DMS114 treated with DMSO at 0.1 percent for 48 hours (cell line): Measurements from ENCODE around the gene DOK3.
"Not testable (repeated sequence)": the region's sequence is repeated elsewhere in the genome, so short reads cannot be mapped to it uniquely, and the experiment has no call there.

ENCODE experiments used
- DNase-seq: peaks from one replicate; lab custom pipeline; 2025; ENCODE audit not compliant: unreplicated experiment; lab: John Stamatoyannopoulos, UW

Gene DOK3

DNA sequence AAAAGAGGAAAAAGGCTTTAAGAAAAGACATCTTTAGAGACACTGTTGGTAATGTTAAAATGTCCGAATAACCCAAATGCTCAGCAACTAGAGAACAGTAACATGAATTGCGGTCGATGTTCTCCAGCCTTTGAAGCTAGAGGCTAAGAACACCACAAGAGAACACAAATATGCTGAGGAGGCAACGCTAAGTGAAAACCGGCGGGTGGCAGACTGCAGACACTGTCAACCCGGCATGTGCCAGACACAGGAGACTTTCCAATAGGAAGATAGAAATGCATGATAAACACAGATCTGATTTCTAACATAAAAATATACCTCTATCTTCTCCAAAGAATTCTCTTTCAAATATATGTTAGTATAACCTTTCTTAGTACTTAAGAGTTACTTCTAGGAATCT is 25.5 kb upstream of the DOK3 start:
- no peak for DNase-seq

DNA sequence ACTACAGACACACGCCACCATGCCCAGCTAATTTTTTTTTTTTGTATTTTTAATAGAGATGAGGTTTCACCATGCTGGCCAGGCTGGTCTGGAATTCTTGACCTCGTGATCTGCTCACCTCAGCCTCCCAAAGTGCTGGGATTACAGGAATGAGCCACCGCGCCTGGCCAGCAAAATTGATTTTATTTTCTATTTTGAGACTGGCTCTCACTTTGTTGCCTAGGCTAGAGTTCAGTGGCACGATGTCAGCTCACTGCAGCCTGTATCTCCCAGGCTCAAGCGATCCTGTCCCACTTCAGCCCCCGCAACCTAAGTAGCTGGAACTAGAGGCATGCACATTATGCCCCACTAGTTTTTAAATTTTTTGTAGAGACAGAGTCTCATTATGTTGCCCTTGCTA is 24.8 kb upstream of the DOK3 start:
- not testable (repeated sequence) for DNase-seq

DNA sequence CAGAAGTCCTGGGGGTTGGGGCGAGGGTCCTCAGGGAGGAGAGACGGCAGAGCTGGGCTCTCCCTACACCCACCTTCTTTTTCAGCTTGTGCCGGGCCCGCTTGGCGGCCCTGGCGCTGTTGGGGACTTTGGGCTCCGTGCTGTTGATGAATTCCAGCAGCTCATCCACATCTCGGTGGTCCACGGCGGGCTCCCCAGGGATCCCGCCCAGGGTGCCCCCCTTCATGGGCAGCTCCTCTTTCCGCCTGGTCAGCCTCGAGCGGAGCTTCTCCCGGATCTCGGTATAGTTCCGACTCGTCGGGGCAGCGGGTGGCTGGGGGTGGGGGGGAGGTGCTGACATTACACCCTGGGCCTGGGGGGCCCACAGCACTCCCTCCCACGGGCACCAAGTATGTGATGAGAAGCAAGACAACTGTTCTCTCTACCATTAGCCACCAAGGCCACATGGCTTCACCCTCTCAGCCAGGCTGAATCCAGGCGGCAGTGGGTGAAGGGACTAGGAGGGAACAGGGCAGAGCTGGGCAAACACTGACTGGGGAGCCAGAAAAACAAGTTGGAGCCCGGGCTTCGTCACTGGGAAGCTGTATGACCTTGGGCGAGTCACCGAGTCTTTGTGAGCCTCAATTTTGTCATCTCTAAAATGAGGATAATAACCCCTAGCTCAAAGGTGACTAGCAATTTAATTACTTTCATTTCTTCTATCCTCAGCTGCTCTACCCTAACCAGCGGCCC is 21.7 kb upstream of the DOK3 start:
- DNase-seq: no peak

DNA sequence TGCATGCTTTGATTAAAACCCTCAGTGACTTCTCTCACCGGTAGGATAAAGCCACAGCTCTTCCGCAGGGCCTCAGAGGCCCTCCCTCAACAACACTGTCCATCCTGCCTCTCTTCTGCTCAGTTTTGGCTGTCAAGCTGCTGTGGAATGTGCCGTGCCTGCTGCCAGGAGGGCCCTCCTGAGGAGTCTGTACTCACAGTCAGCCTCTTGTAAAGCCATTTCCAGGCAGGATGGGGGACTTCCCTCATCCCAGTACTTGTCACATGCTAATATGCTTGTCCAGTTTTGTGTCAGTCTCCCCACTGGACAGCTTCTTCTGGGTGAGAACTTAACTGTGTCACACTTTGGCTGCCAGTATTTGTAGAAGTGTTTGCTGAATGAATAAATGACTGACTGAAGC is 21.0 kb upstream of the DOK3 start:
- DNase-seq: no peak

DNA sequence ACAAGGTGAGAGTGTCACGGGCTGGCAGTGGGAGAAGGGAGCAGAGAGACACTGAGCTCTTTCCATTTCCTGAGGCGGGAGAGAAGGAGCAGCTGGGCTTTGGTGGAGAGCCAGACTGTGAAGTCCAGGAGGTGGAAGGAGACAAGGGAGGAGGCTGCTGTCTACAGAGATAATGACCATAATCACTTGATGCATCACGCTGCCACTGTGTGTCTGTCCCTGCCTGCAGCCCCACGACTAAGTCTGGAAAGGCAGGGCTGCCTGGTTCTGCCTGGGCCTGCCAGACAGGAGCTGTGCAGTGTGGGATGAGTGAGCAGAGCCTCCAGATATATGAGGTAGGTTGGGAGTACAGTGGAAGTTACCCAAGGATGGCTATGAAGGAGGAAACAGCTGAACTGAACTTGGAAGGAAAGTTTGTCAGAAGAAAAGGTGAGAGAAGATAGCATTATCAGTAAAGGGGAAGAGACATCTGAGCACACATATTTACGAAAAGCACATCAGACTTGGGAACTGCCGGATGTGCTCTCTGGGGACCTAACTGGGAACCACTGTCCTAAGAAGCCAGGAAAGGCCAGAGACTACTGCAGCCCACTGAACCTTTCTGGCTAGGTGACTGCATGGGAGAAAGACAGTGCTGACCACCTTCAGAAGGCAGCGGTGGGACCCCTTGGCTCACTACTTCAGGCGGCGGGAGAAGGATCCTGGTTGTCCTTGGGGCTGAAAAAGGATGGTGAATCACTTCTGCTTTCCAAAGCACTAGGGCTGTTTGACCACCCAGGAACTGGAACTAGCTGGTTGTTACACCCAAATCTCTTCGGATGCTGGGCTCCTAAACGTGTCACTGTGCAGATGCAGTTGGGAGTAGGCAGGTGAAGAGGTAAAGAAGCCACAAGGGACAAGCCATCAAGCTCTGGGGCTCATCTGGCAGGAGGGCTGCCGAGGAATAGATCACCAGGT is 19.9 kb upstream of the DOK3 start:
- no peak for DNase-seq

DNA sequence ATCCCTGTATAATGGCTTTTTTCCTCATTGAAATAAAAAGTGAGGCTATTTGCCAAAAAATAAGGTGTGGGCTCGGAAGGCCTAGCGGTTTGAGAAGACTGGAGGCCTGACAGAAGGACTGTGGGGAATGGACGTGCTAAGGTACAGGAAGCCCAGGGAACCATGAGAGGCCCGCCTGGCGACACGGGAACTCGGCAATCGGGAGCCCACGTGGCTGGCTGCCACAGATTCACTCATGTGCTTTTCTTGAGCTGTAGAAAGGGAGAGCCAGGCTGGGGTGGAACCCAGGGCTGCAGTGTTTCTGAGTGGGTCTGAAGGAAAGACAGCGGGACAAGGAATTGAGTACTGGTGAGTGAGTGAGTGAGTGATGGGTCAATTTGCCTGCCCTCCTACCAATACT is 19.0 kb upstream of the DOK3 start:
- DNase-seq: no peak

DNA sequence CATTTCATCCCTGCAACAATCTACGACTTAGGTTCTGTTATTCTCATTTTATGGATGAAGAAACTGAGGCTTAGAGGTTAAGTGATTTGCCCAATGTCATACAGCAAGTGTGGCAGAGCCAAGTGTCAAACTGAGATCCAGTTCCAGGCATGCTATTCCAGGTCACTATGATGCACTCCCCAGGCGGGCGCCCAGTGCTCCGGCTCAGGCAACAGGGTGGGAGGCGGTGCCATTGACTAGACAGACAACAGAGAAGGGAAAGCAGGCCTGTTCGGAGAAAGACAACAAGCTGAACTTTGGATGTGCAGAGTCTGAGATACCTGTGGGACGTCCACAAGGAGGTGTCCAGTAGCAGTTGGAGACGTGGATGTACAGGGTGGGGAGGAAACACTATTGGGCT is 18.0 kb upstream of the DOK3 start:
- DNase-seq: no peak

DNA sequence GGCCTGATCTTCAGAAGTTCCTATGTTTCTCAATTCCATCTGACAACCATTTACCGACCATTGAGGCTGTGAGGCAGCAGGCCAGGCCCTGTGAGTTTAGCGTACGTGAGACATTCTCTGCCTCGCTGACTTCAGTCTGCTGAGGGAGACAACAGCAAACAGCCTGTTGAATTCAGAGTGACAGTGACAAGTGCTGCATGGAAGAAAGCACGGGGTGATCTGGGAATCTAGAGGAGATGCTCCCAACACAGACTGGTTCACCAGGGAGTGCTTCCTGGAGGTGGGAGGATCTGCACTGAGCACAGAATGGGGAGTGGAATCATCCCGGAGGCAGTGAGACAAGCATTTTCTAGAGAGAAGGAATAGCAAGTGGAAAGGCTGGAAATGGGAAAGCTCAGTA is 17.2 kb upstream of the DOK3 start:
- no peak for DNase-seq

DNA sequence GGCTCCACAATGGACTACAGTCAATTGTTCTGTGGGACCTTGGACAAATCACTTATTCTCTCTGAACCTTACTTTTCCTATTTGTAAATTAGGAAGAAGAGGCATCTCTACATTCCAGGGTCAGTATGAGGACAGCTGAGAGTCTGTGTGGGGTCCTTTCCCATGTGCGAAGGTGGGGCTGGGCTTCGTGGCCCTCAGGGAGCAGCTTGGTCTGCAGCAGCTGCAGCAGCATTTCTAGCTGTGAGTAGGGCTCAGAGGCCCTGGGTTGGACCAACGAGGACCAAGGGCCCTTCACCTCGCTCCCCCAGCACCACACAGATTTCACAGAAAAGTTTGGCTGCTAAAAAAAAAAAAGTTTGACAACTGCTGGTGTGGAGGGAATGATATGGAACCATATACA is 16.6 kb upstream of the DOK3 start:
- DNase-seq: no peak

DNA sequence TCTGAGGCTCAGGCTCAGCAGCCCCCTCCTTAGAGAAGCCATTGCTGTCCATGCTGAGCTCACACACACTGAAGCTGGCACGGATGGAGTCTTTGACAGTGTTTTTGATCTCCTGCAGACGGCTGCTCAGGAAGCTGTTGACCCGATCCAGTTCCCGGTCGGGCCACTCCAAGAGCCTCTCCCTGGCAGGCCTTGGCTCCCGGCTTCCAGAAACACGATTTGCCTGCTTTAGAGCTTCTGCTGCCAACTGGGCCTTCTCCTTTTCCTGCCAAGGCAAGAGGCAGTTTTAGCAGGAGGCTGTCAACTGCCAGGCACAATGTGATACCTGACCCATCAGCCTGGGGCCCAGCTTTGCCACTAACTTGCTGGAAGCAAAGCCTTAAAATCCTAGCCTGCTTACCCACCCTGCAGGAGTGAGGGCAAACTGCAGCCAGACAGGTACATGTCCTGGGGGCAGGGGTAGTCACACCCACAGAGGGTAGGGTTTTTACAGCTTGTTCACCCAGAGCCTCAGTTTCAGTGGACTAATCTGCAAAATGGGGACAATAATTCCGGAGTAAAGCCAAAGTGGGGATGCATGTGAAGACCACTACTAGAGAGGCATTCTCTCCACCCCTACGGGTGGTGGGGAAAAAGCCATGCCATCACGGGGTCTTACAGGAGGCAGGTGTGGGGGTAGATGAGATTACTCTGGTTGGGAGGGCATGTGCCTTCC is 15.5 kb upstream of the DOK3 start:
- no peak for DNase-seq

DNA sequence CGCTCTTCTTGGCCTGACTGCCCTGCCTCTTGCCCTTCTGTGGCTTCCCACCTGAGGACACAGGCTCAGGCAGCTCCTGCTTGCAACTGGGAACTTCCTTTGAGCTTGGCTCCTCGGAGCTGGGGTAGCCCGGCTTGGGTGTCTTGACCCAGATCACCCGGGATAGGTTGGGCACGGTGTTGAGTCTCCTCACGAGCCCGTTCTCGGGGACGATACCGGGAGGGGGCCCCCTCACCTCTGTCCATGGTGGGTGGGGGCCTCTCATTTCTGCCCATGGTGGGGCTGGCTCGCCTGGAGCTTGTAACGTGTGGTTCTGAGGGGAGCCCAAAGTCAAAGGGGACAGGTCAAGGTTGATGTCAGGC is 14.9 kb upstream of the DOK3 start:
- DNase-seq: no peak

DNA sequence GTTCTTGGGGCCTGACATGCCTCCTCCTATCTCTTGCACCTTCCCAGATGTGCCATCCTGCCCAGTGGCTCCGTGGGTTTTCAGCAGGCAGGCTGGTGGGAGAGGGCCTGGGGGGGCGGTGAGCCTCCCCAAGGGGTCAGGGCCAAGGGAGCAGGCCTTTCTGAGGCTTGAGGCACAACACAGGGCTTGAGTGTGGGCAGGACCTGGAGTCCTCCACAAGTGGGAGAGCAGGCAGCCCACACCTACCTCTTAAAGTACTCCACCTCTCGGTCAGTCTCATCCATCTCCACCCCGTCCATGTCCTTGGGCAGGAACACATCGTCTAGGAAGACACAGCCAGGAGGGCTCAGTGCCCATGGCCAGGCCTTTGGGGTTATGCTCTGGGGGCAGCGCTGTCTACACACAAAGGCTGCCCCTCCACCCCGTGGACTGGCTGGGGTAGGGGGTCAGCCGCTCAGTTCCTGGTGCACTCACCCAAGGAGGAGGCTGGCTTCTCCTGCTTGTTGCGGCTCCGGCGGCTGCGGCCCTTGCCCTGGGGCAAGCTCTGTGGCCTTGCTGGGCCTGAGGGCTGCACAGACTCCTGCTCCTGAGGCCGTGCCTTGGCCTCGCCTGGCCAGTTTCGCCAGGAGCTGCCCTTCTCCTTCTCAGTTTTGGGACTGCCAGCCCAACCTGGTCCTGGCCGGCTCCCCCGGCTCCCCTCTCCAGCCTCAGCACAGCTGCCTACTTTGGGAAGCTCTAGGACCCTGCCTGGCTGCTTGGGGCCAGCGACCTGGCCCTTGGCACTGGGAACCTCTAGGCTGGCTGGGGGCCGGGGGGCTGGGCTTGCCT is 14.3 kb upstream of the DOK3 start:
- DNase-seq: no peak

DNA sequence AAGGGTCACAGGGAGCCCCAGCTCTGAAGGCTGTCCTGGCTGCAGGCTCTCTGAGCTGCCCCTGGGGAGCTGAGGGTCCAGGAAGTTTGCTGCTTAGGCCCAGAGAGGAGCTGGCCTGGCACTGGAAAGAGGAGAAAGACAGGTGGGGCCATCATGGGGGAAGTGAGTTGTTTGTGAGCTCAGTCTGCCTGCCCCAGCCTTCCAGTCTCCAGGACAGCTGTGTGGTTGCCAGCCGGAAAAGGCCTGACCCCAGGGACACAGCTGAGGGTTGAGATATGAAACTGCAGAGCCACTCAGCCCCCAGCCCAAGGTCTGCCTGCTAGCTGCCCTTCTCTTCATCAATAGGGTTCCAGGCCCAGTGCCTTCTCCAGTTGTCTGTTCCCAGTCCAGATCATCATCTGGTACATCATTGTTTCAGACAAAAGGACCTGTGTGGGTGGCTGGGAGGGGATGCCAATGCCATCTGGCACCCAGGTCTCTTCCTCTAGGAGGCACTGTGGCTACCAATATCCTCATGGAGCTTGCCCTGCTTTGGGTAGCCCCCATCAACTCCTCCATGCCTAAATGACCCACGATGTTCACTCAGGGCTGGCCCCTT is 11.4 kb upstream of the DOK3 start:
- no peak for DNase-seq

DNA sequence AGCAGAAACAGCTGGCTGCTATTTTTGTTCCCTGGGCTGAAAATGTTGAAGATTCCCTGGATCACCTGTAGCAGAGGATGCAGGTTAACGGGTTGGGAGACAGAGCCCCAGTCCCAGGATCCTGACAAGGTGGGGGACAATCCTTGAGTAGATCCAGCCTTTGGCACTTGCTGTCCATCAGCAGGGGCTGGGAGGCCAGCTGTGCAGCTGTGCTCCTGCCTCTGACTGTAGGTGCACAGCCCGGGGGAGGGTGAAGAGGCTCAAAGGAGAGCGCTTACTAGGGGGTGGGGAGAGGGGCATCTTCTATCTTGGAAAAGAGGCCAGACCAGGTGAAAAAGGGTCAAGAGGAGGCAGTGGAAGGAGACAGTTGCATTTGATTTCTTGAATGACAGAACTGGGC is 10.6 kb upstream of the DOK3 start:
- no peak for DNase-seq

DNA sequence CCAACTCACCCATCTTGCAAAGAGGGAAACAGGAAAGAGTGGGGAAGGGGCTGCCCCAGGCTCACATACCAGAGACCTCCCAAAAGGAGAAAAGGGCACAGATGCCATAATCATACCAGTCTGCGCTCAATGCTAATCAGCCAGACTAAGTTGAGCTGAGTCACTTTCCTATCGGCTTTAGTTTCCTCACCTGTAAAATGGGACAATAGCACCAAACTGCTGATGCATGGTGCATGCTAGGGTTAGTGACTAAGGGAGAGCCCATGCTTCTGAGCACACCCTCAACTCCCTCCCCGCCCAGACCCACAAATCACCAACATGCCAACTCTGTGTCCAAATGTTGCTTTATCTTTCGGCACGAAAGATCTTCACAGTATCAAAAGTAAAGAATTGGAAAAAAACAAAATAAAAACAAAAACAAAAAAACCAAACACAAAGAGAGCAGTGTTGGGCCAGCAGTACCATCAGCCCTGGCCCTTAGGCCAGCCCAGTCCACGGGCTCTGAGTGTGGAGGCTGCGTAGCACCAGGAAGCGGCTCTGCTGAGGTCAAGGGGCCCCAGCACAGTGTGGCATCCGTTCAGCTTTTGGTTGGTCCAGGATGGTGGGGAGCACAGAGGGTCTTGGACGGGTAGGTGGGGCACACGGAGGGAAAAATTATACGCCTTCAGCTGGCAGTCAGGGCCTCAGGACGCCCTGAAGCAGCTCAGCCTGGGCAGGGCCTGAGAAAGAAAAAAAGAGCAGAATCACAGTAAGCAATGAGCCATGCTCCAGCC is 10.0 kb upstream of the DOK3 start:
- DNase-seq: no peak

DNA sequence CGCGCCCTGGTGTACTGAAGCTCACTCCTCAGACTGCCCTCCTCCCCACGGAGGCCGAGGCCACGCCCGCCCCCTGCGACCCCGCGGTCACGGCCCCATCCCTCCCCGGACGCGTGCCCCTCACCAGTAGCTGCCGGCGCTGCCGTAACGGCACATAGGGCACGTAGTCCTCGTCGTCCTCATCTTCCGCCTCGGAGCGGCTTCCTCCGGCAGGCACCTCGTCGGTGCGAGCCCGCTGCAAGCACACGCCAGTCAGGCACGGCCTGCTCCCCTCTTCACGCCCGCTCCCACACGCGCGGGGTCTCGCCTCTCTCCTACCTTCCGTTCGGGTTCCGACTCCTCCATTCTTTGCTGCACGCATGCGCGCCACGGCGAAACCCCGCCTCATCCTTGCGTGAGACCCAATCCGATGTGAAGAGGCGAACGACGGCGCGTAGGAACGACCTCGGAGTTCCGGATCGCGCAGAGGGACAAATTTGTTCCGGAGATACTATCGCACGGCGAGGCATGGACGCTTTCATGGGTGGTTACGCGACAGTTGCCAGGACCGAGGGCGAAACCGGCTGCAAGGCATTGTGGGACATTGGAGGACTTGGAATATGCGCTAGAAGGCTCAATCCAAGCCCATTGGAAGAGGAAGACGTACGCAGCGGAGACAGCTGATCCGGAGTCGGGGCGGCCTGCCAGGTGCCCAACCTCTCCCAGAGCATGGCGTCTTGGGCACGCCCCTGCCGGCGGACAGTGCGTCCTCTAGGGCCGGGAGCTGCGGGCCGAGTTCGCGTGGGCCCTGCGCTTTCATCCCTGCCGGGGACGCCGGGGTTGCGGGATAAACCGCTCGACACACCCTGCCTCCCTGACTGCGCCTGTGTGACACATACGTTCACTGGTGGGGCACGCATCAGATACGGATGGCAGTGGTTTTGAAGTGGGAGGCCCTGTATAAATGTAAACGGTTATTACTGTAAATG is 7.3 kb upstream of the DOK3 start, which contains the start of gene DDX41:
TSS of gene DDX41 (minus strand) at position 361 of the 968 bp plus-strand sequence. CDS start at position 345, 16 bp downstream.
- DNase-seq: peak; percentile 99

DNA sequence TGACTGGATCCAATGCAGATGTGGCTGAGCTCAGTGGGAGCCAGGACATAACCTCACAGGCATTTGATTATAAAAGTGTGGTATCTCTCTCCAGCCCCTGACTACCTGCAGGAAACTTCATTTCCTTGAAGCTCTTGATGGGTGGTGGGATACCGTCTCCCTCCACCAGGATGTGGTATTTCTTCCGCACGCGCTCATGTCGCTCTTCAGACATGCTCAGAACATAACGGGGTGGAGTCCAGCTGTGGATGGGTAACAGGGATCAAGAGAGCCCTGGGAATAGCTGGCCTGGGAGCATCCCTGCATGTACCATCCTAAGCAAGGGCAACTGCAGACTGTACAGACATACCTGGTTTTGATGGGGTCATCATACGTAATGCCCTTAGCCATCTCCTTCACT is 6.0 kb upstream of the DOK3 start:
- no peak for DNase-seq

DNA sequence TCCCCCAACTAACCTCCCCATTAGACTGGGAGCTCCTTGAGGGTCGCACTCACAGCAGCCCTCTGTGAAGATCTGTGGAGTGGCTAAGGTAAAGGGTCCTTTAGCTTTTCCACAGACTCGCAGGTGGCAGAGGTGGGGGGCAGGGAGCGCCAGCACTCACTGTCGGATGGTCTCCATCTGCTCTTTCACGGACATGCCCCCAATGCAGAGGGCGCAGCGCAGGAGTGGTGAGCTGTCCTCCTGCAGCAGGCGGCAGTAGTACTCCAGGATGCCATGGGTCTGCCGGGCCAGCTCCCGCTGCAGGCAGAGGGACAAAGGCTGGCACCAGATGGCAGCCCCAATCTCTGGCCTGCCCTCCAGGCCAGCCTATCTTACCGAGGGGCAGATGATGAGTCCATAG is 4.9 kb upstream of the DOK3 start:
- DNase-seq: no peak

DNA sequence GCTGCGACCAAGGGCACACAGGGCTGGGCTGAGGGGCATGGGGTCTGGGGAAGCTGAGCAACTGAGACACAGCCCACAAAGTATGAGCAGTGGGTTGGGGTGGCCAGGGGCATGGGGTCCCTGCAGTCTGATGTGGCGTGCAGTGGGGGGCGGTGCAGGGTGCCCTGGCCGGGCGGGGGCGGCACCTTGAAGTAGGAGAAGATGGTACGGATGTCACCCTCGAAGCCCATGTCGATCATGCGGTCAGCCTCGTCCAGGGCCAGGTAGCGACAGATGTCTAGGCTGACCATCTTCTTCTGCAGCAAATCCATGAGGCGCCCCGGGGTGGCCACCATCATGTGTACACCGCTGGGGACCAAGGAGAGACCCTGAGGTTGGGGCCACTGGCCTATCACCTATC is 3.9 kb upstream of the DOK3 start:
- DNase-seq: no peak
